B cell (primary cell): Measurements from ENCODE around the gene LATS1.

Experiments
- CTCF ChIP-seq: fragments of 200-600 bp; IDR thresholded peaks from one replicate; pipeline ENCODE4 v1.8.0; 2022; ENCODE audit warnings: antibody characterized with exemption, mild to moderate bottlenecking
- EZH2 ChIP-seq: IDR thresholded peaks from 2 replicates; pipeline ENCODE4 v1.6.1; 2012; ENCODE audit warnings: borderline replicate concordance, low read depth, mild to moderate bottlenecking, moderate library complexity, low read length; ENCODE audit not compliant: insufficient read depth, poor library complexity, severe bottlenecking

GRCh38 chr6:149686230-149686629 lies 31.7 kb downstream of the LATS1 start:
- no peak for TF ChIP-seq CTCF
- no peak for TF ChIP-seq EZH2
